K562 (cell line): ENCODE measurements around the gene ZFX.

Experiments
- BCL6 ChIP-seq: fragments of 250-450 bp; sonication (Bioruptor Pico); IDR thresholded peaks from 2 replicates; pipeline ENCODE4 v1.4.0; 2020
- TF ChIP-seq, protein P1 (sequence below), 3 experiments: fragments of 200-800 bp in 1 of 3; fragments of 250-450 bp in 1 of 3; fragments of 450-650 bp in 1 of 3; sonication (Bioruptor Pico) in 1 of 3; sonication (Bioruptor generic) in 1 of 3; formaldehyde crosslinking in 1 of 3; IDR thresholded peaks; 2 replicates each; pipeline versions ENCODE4 v1.6.1 to v1.8.0; 2016 to 2022; ENCODE audit warnings: mild to moderate bottlenecking in 2 of 3, missing genetic modification characterization in 2 of 3, missing compliant biosample characterization in 1 of 3, moderate library complexity in 1 of 3
- TF ChIP-seq, protein P2 (sequence below), 2 experiments: fragments of 450-650 bp; IDR thresholded peaks; 2 replicates each; pipeline ENCODE4 v1.6.1; 2016; ENCODE audit warnings: mild to moderate bottlenecking in 2 of 2, borderline replicate concordance in 1 of 2, low read depth in 1 of 2, moderate library complexity in 1 of 2
- TF ChIP-seq, protein P3 (sequence below), 3 experiments: IDR thresholded peaks in 2 of 3; conservative IDR thresholded peaks in 1 of 3; 2 replicates each; pipeline ENCODE4 v1.5.1; 2011 to 2012; ENCODE audit warnings: low read length in 3 of 3, mild to moderate bottlenecking in 3 of 3, control low read depth in 2 of 3, improper control_type of control experiment in 1 of 3, inconsistent platforms in 1 of 3, low read depth in 1 of 3, mixed read lengths in 1 of 3, moderate library complexity in 1 of 3; ENCODE audit not compliant: insufficient read depth in 2 of 3

DNA sequence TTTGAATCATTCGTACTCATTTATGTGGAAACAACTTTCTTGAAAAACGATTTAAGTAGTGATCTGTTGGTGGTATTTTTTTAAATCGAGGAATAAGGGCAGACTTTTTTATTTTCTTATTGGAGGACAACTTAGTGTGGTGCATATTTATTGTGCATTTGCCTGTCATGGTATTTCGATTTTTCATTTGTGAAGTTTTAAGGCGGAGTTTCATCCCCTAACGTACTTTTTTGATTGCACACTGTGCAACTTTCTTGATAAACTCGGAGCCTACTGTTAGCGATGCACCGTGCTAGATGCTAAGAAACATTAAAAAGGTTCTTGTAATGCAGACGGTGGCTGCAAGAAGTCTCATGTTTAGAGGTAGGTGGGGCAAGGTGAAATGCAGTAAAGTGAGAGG is 1.4 kb downstream of the ZFX start:
- TF ChIP-seq BCL6 (CRISPR knock-in tag): no peak
- TF ChIP-seq, protein P1, sequence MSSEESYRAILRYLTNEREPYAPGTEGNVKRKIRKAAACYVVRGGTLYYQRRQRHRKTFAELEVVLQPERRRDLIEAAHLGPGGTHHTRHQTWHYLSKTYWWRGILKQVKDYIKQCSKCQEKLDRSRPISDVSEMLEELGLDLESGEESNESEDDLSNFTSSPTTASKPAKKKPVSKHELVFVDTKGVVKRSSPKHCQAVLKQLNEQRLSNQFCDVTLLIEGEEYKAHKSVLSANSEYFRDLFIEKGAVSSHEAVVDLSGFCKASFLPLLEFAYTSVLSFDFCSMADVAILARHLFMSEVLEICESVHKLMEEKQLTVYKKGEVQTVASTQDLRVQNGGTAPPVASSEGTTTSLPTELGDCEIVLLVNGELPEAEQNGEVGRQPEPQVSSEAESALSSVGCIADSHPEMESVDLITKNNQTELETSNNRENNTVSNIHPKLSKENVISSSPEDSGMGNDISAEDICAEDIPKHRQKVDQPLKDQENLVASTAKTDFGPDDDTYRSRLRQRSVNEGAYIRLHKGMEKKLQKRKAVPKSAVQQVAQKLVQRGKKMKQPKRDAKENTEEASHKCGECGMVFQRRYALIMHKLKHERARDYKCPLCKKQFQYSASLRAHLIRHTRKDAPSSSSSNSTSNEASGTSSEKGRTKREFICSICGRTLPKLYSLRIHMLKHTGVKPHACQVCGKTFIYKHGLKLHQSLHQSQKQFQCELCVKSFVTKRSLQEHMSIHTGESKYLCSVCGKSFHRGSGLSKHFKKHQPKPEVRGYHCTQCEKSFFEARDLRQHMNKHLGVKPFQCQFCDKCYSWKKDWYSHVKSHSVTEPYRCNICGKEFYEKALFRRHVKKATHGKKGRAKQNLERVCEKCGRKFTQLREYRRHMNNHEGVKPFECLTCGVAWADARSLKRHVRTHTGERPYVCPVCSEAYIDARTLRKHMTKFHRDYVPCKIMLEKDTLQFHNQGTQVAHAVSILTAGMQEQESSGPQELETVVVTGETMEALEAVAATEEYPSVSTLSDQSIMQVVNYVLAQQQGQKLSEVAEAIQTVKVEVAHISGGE (CRISPR knock-in tag; IDR thresholded peaks at IDR 0.05): no peak
- TF ChIP-seq, protein P2, sequence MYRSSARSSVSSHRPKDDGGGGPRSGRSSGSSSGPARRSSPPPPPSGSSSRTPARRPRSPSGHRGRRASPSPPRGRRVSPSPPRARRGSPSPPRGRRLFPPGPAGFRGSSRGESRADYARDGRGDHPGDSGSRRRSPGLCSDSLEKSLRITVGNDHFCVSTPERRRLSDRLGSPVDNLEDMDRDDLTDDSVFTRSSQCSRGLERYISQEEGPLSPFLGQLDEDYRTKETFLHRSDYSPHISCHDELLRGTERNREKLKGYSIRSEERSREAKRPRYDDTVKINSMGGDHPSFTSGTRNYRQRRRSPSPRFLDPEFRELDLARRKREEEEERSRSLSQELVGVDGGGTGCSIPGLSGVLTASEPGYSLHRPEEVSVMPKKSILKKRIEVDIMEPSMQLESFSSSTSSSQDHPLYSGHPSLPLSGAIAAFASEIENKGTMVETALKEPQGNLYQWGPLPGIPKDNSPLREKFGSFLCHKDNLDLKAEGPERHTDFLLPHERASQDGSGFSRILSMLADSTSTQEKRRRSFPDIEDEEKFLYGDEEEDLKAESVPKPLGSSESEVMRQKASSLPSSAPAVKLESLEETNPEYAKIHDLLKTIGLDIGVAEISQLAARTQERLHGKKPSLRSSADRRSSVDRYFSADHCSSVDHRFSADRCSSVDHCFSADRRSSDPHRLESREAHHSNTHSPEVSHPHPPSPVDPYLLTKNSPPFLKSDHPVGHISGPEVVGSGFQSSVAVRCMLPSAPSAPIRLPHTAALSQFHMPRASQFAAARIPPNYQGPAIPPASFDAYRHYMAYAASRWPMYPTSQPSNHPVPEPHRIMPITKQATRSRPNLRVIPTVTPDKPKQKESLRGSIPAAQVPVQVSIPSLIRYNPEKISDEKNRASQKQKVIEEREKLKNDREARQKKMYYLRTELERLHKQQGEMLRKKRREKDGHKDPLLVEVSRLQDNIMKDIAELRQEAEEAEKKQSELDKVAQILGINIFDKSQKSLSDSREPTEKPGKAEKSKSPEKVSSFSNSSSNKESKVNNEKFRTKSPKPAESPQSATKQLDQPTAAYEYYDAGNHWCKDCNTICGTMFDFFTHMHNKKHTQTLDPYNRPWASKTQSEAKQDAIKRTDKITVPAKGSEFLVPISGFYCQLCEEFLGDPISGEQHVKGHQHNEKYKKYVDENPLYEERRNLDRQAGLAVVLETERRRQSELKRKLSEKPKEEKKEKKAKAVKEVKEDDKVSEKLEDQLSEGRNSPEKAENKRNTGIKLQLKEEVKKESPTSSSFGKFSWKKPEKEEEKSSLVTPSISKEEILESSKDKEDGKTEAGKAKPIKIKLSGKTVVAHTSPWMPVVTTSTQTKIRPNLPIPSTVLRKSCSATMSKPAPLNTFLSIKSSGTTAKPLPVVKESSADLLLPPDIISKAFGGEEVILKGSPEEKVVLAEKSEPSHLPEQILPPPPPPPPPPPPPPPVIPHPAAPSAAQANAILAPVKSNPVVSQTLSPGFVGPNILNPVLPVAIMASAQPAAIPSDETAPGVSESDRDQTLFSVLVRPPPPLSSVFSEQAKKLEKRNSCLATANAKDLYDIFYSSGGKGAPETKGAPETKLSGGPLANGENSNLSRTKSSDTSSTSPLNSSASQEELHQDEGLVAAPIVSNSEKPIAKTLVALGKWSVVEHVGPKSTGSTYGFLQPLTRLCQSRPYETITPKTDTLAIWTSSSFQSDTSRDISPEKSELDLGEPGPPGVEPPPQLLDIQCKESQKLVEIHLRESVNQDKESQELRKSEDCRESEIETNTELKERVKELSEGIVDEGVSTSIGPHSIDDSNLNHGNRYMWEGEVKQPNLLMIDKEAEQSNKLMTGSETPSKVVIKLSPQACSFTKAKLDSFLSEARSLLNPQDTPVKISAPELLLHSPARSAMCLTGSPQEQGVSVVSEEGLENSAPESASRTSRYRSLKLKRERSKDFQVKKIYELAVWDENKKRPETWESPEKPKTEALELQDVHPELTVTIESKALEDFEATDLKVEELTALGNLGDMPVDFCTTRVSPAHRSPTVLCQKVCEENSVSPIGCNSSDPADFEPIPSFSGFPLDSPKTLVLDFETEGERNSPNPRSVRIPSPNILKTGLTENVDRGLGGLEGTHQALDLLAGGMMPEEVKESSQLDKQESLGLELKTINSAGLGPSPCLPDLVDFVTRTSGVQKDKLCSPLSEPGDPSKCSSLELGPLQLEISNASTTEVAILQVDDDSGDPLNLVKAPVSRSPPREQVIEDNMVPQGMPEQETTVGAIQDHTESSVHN (IDR thresholded peaks at IDR 0.05; ENCODE audit: borderline replicate concordance in 1 of 2, low read depth in 1 of 2): no peak
- TF ChIP-seq, protein P3, sequence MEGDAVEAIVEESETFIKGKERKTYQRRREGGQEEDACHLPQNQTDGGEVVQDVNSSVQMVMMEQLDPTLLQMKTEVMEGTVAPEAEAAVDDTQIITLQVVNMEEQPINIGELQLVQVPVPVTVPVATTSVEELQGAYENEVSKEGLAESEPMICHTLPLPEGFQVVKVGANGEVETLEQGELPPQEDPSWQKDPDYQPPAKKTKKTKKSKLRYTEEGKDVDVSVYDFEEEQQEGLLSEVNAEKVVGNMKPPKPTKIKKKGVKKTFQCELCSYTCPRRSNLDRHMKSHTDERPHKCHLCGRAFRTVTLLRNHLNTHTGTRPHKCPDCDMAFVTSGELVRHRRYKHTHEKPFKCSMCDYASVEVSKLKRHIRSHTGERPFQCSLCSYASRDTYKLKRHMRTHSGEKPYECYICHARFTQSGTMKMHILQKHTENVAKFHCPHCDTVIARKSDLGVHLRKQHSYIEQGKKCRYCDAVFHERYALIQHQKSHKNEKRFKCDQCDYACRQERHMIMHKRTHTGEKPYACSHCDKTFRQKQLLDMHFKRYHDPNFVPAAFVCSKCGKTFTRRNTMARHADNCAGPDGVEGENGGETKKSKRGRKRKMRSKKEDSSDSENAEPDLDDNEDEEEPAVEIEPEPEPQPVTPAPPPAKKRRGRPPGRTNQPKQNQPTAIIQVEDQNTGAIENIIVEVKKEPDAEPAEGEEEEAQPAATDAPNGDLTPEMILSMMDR (IDR thresholded peaks at IDR 0.05 in 2 of 3, conservative IDR thresholded peaks at IDR 0.05 in 1 of 3; ENCODE audit: insufficient read depth in 2 of 3, low read depth in 1 of 3, low read length in 3 of 3): no peak
